Measurements from ENCODE around the gene SYT17.

DNA sequence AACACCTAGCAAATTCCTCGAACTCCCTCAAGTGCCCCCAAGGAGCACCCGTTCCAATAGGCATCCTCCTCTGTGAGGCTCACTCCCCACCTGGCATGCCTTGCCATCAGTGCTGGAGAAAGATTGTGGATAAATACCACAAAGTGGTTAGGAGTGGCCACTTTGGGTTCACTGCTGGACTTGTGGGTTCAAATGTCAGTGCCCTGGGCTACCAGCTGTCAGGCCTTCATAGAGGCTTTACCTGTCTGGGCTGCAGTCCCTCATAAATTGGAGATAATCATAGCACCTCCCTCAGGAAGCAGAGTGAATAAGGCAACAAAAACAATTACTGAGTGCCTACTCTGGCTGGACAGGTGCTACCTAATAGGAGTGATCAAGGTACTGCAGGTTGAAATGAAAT lies 1.5 kb upstream of the SYT17 start:
- TF ChIP-seq, protein P1, sequence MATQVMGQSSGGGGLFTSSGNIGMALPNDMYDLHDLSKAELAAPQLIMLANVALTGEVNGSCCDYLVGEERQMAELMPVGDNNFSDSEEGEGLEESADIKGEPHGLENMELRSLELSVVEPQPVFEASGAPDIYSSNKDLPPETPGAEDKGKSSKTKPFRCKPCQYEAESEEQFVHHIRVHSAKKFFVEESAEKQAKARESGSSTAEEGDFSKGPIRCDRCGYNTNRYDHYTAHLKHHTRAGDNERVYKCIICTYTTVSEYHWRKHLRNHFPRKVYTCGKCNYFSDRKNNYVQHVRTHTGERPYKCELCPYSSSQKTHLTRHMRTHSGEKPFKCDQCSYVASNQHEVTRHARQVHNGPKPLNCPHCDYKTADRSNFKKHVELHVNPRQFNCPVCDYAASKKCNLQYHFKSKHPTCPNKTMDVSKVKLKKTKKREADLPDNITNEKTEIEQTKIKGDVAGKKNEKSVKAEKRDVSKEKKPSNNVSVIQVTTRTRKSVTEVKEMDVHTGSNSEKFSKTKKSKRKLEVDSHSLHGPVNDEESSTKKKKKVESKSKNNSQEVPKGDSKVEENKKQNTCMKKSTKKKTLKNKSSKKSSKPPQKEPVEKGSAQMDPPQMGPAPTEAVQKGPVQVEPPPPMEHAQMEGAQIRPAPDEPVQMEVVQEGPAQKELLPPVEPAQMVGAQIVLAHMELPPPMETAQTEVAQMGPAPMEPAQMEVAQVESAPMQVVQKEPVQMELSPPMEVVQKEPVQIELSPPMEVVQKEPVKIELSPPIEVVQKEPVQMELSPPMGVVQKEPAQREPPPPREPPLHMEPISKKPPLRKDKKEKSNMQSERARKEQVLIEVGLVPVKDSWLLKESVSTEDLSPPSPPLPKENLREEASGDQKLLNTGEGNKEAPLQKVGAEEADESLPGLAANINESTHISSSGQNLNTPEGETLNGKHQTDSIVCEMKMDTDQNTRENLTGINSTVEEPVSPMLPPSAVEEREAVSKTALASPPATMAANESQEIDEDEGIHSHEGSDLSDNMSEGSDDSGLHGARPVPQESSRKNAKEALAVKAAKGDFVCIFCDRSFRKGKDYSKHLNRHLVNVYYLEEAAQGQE (IDR thresholded peaks at IDR 0.05; ENCODE audit: low read depth) = no peak
- TF ChIP-seq, protein P2, sequence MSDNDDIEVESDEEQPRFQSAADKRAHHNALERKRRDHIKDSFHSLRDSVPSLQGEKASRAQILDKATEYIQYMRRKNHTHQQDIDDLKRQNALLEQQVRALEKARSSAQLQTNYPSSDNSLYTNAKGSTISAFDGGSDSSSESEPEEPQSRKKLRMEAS (IDR thresholded peaks at IDR 0.05) = no peak
- no peak for TF ChIP-seq TCF12 (IDR thresholded peaks at IDR 0.05; ENCODE audit: low read depth)
- peak; percentile 36; the same call in 1 of the 2 replicates for TF ChIP-seq RAD21 (IDR thresholded peaks at IDR 0.05; ENCODE audit: low read depth)
- TF ChIP-seq EP300 (IDR thresholded peaks at IDR 0.05; ENCODE audit: borderline replicate concordance) = no peak
- TF ChIP-seq YY1 (IDR thresholded peaks at IDR 0.05; ENCODE audit: low read depth) = no peak
- no peak for TF ChIP-seq CEBPB (IDR thresholded peaks at IDR 0.05)
